ENCODE data around the gene CNTFR.

The CNTFR gene

DNA sequence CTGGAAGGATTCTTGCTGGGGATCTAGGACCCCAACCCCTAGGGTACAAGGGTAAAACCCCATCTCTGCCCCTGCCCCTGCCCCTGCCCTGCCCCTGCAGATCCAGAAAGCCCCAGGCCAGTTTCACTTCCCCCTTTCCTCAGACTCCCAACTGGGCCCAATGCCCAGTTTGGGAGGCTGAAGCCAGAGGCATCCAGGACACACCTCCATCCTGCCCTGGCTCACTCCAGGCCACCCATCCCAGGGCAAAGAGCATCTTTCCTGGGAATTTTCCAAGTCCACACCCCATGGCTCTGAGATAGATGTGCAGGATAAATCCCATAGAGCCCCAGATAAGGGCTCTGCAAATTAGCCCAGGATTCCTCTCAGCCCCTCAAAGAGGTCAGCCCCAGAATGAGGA, 17.4 kb downstream of the CNTFR start:
- DNase-seq, result no peak

DNA sequence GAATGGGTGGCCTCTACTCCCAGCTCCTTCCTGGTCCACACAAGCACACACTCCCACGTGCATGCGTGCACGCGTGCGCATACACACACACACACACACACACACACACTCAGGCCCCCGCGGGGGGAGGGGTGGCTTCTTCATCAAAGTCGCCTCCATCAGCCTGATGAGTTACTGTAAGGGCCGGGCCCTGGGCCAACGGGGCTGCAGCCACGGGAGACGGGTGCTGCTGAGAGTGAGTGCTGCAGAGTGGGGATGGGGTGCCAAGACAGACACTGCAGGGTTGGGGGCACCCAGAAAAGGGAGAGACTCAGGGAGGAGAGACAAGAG, 18.1 kb downstream of the CNTFR start:
- DNase-seq, result no peak

DNA sequence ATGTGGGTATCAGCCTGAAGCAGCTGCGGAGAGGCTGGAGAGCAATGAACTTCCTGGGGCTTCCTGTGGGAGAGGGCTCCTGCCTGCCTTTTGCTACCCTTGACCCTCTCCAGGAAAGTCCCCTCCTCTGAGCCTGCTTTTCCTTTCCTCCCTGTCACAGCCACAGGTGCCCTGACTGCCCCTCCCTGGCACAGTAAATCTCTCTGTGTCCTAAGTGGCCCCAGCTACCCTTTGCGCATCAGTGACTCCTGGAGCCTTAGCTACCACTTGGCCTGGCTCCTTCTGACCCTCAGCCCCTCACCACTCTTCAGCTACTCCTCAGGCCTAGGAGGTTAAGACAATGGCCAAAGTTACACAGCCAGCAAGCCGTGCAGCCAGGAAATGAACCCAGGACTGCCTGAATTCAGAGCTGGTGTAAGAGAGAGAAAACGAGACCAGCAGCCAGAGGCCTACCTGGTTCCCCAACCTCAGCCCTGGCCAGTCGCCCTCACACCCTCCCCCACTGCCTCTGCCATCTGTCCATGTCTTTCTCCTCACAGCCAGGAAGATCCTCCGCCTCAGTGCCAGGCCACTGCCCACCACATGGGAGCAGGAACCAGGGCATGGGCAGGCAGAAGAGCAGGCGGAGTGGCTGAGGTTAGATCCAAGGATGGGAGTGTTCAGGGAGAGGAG, 18.6 kb downstream of the CNTFR start:
- no peak for DNase-seq

DNA sequence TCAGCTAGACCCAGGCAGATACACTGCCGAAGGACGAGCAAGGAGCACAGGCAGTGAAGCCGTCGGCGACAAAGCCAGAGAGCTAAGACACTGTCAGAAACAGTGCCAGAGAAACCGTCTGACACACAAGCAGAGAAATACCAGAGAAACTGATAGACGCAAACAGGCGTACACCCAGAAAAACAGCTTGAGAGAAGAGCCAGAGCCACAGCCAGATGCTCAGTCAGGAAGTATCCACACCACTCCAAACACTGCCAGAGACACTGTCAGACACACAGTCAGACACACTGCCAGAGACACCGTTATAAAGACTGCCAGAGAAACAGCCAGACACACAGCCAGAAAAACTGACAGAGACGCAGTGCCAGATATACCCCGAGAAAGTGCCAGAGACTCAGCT, 19.1 kb downstream of the CNTFR start:
- DNase-seq, result no peak

DNA sequence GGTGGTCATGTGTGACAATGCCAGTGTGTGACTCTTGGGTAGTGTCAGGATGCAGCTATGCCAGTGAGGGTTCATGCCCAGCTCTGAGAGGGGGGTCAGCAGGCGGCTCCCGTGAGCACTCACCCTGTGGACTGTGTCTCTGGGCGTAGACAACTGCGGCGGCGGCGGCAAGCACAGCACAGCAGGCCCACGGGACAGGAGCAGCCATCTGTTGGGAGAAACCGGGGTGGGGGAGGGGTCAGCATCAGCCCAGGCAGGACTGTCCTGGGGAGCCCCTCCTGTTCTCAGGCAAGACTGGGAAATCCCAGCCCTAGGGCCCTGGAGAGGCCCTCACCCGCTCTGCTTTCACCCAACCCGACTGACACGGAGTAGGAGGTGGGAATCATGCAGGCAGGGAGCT, 20.8 kb downstream of the CNTFR start:
- DNase-seq, result no peak

DNA sequence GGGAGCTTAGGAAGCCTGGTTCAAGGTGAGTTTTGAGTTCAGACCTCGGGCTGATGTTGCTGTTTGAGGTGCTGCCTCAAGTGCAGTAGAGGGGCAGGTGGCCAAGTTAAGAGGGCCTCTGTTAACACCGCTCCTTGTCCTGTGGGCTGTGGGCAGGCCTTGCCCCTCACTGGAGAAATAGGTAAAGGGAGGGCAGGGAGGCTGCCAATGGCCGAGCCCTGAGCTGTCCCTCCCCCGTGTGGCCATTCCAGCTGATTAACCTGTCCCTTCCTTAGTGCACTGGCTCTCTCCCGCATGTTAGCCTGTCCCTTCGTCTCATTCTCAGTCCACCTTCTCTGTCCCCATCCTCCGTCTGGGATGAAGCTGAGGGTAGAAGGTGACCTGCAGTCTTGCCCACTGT, 21.4 kb downstream of the CNTFR start:
- no peak for DNase-seq

DNA sequence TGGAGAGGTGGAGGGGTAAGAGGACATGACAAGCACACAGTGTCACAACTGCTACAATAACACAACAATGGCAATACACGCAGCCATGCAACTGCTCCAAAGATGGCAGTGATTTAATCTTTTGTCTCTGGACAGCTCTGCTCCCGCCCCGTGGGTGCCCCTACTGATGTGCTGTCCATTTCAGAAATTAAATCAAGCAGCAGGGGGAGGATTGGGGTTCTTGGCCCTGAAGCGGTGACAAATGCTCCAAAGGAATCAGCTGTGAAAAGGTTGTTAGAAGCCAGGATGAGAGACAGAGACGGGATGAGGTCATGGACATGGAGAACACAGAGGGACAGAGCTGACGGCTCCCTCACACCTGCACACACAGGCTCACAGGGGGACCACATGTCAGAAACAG, 22.6 kb downstream of the CNTFR start:
- DNase-seq, result no peak

DNA sequence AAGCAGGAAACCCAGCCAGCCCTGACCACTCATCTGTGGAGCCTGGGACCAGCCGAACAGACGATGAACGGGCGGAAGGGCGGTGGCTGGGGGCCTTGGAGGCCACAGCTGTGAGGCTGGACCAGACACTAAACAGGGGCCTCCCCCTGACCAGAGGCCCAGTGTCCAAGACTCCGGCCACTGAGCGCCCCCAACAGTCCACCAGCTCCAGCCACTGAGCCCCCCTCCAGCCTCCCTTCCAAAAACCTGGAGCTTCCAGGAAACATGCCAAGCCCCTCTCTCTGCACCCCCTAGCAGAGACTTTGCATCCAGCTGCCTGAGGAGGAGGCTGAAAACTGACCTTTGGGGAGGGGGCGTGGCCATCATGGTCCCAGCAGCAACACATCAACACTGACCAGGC, 23.2 kb downstream of the CNTFR start:
- DNase-seq, result no peak

DNA sequence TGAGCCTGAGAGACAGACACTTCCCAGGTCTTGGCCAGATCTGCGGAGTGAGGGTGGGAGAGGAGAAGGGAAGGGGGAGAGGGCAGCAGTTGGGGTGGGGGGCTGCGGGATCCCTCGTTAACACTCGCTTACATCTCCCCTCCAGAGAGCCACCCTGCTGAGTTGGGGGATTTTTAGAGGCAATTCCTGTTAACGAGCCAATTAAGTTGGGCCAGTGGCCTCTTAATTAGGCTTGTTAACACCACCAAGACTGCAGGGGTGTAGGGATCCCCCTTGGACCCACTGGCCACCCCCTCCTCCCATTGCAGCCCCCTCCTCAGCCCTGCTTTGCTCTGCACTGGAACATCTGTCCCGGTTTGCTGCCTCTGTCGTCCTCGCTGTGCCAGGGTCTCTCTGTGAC, 23.7 kb downstream of the CNTFR start:
- no peak for DNase-seq

DNA sequence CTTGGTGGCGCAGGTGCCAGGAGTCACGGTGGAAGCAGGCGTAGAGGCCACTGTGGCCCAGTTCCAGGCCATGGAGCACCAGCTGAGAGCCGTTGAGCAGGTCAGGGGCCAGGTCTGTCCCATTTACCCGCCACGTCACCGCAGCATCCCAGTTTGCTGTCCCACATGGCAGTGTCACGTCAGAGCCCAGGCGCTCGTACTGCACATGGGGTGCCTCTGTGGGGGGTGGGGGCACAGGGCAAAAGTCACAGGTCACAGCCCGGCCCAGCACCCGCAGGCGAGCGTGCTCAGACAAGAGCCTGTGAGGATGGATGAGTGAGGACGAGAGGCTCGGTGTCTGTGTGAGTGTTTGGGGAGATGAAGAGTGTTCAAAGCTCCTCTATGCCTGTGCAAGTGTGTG, 24.9 kb downstream of the CNTFR start:
- DNase-seq, result no peak

DNA sequence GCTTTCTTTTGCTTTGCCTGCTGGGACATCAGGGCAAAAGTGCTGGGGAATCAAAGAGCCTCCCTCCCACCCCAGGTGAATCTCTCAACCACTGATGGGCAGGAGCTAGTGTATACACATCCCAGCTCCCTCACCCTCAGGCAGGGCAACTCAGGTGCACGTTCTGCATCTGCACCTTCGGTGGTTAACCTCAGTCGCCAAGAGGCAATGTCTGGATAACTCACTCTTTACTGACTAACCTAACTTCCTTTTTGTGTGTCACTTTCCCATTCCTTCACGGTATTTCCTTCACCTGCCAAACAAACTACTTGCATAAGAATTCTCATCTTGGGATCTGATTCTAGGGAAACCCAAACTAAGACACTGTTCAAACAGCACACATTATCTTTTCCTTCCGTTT, 26.3 kb downstream of the CNTFR start:
- DNase-seq, result no peak

DNA sequence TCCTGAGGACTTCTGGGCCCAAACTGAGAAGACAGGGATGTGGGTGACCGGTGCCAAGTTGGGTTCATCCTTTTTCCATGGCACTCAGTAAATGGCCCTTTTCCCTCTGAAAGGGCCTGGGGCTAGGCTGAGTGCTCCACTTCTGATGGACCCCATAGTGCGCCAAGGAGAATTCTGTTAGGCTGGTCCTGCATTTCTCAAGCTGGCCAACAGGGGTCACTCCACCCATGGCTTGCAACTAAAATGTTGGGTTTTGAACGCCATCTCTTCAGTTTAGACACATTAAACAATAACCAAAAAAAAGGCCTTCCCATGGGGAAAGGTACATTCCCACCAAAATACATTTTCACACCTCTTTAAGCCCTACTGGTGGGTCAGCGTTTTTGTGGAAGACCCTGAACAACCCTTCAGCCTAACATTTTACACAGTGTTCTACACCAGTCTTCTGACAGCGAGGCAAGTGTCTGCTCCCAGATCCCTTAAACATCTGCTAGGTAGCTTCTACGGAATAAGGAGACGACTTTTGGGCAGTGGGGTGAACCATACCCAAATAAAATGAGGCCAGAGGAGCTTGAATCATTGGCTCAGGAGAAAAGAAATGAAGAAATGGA, 27.3 kb downstream of the CNTFR start:
- no peak for DNase-seq

DNA sequence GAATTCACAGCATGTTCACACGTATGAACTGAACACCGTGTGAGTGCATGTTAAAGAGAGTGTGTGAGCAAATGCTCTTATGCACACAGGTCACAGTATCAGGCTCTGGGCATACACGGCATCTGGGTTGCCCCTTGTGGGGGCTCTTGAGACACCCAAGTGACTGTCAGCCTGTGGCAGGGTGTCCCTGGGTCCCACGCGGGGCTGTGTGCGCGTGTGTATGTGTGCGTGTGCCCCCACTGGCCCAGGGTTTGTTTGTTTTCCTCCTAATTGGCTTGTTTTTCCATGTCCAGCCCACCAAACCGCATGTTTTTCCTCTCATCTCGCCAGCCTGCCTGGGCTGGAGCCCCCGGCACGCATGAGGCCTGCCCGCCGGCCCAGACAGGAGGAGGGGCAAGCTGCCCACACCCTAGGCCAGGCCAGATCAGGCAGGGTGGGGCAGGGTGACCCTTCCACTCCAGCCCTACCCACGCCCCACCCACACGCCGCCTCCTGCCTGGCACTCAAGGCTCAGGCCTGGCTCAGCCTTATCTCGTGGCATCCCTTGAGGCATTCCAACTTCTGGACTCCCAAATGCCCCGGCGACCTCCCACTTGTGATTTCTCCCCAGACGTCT, 28.8 kb downstream of the CNTFR start:
- DNase-seq, result no peak

DNA sequence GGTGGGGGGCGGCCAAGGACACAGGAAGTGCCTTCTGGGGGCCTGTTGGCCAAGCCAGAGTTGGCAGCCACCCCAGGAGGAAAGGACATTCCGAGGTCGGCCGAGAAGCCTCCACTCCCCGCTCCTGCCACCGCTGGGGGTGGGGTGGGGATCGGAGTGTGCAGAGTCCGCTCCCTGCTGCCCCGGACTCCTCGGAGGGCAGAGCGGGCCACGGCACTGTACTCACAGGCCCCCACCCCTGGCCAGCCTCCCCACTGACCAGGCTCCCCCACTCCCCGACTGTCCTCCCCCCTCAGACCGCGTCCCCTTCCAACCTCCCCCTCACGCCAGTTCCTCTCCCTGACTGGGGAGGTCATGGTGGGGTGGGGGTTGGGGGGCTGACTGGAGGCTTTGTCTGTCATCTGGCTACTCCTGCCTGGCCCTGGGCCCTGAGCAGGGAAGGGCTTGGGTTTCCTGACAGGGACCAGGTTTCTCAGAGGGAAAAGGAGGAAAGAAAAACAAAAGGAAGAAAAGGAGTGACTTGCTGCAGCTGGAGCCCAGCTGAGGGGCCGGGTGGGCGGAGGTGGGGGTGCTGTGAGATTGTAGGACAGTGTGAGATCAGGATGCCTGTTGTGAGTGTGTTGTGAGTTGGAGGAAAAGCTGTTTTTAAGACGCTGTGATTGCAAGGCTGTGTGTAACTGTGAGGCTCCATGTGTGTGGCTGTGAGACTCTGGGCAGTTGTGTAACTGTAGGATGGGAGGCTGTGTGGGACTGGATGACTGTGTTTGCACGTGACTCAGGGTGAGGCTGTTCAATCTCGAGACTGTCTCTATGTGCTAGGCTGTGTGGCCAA, 29.7 kb downstream of the CNTFR start:
- peak; percentile 54 for DNase-seq

DNA sequence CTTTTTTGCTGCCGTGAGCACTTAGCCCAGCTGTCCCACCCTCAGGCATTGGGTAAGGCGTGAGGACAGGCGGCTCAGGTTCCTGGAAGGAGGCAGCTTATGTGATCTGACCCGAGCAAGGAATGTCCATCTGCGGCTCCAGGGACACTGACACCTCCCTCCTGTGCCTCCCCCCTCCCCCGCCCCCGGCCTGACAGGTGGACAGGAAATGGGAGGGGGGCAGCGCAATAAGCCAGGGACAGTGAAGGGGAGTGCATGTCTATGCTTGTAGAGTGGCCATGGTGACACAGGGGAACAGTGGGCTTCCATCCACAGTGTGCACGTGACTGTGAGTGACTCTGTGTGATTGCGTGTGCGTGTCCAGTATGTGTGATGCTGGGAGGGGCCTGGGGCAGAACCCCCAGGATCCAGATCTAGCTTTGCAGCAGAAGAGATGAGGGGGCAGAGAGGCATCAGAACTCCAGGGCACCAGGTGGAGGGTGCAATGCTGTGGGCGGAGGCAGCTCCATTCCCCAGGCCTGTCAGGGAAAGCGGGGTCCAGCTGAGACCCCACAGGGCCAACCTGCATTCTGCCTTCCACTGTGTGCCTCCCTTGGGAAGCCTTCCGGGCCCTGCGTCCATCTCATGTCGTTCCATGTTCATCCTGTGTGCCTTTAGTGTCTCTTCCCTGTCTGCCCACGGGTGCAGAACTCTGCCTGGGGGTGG, 30.5 kb downstream of the CNTFR start:
- DNase-seq, result no peak

DNA sequence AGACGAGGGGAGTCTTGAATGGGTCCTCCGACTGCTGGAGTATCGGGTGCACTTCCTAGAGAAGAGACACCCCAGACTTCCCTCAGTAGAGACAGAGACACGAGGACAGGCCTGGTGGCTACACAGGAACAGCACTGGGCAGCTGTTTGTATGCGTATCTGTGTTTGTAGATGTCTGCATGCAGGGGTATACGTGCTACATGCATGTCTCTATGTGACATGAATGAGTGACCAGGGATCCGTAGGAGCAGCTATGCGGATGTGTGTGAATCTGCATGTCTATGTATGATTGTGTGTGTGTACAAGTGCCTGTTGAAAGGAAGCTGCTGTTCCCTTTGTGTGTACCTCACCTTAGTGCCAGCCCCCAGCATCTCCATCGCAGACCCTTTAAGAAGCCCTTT, 31.2 kb downstream of the CNTFR start:
- no peak for DNase-seq

DNA sequence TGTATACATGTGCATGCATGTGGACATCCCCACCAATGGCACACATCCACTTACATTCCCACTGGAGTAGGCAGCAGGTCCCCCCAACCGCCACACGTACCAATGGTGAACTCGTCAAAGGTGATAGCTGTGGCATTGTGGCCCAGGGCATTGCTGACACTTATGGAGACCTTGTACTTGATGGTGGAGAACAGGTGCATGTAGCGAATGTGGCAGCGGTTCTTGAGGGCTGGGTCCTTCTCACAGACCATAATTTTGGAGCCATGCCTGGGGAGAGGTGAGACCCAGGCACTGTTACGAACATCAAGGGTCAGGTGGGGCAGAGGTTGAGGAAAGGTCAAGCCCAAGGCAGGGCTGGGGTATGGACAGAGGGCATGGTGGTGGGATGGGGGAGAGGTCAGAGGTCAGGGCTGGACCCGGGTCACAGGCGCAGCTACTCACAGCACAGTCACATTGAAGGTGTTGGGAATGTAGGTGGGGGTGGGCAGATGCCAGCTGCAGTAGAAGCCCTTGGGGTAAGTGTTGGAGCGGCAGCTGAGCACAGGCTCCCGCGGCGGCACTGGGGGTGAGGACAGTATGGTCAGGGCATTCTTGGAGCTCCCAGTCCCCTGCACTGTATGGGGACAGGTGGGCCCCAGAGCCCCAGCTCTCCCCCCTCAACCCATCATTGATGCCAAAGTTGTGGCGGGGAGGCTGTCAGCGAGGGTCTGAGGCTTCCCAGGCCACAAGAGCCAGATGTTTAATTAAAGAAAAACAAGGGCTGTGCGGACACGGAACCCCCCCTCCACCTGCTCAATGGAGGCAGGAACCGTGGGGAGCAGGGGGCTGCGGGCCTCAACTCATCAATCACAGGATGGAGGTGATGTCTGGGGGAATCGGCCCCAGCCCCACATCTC, 31.9 kb downstream of the CNTFR start:
- DNase-seq, result no peak

DNA sequence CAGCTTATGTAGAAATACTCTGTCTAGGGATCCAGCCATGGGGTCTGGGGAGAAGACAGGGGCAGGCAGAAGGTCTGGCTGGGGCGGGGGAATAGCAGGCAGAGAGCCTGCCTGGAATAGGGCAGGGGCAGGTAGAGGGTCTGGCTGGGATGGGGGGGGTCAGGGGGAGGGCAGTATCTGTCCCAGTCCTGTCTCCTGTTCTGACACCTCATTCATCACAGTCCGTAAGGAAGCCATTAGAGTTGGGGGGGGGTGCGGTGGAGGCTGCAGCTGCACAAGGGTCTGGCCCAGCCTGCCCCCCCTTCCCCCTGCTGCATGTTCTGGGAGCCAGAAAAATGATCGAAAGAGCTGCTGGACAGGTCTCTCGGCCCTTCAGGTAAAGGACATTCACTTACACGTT, 32.6 kb downstream of the CNTFR start:
- DNase-seq, result no peak

DNA sequence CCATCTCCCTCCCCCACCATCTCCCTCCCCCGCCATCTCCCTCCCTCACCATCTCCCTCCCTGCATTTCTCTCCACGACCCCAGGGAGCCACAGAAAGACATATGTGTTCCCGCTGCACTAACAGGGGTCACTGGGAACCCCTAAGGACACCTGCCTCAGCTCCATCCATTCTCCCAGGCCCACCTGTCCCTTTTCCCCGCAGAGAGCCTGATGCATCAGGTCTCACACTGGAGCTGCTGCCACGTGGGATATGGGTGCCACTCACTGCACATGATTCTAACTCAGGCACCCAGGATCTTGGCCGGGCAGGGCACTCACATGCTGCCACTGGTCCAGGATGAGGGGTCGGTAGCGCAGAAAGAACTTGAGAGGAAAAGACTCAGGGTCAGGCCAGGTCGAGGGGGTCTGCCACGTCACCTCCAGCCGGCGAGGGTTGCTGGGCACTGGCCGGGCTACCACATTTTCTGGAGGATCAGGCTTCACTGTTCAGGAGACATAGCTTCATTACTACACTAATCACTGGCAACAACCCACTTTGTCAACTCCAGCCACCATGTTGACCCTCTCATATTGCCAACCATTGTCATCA, 33.5 kb downstream of the CNTFR start:
- no peak for DNase-seq

DNA sequence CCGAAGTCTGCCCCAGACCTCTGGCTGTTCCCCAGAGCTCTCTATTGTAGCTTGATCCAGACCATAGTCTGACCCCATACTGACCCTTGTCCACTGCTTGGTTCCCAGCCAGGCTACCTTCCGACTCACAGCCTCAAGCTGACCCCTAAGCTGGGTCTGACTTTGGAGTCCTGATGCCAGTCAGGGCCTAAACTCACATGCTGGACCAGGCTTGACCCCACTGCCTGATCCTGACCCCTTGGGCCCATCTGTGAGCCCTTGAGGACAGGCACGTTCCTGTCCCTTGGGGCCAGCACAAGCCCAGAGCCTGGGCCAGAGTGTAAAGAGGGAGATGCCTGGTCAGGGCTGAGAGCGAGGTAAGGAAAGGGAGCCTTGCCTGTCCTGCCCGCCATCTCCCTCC, 34.0 kb downstream of the CNTFR start:
- DNase-seq, result no peak

DNA sequence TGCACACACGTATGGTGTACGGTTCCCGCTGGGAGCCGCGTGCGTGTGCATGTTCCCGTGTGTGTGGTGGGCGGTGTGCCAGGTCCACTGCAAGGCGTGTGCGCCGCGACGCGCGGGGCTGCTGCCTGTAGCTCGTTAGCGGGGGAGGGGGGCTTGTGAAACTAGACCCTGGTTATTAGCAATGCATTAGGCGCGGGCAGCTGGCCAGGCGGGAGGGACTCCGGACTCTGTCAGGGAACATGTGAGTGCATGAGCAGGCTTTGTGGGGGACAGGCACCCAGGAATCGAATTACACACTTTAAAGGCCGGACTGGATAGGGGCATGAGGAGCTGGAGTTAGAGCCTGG, 34.5 kb downstream of the CNTFR start:
- no peak for DNase-seq

All from HCEC 1CT (cell line).